Measurements from ENCODE around the gene MST1. TPM values are rescaled to one million over a fixed set of nuclear protein-coding genes. Genes with fewer than 3 reads are reported as not detected.

MST1 gene
- total and polyA plus RNA-seq, 2 experiments from 2014 or later, result 116 to 158 TPM

DNA sequence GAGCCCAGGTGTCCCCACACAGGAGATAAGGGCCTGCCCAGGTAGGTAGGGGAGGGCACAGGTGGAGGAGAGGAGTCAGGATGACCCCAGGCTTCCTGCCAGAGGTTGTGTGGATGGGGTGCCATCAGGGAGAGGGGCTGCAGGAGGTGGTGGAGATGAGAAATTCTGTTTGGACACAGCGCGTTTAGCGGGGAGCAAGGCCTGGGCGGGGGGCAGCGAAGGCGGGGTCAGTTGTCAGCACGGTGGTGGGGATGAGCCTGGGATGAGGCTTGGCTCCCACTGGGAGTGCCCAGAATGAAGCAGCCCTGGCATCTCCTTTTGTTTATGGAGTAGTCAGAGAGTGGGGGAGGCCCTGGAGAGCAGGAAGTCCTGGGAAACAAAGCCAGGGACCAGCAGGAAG lies 14.7 kb upstream of the MST1 start:
- no peaks in the 10 kb centered on the region for H3K36me3 ChIP-seq (replicated peaks; ENCODE audit: insufficient read depth, low read depth)
- WGBS (ENCODE audit: low lambda C conversion rate, missing lambda C conversion rate), result 98% methylated on average over 7 of the region's 7 CpGs
- TF ChIP-seq, protein P1, sequence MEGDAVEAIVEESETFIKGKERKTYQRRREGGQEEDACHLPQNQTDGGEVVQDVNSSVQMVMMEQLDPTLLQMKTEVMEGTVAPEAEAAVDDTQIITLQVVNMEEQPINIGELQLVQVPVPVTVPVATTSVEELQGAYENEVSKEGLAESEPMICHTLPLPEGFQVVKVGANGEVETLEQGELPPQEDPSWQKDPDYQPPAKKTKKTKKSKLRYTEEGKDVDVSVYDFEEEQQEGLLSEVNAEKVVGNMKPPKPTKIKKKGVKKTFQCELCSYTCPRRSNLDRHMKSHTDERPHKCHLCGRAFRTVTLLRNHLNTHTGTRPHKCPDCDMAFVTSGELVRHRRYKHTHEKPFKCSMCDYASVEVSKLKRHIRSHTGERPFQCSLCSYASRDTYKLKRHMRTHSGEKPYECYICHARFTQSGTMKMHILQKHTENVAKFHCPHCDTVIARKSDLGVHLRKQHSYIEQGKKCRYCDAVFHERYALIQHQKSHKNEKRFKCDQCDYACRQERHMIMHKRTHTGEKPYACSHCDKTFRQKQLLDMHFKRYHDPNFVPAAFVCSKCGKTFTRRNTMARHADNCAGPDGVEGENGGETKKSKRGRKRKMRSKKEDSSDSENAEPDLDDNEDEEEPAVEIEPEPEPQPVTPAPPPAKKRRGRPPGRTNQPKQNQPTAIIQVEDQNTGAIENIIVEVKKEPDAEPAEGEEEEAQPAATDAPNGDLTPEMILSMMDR (IDR thresholded peaks at IDR 0.05; ENCODE audit: poor library complexity), result no peak
- no peak for TF ChIP-seq EZH2 (IDR thresholded peaks at IDR 0.05; ENCODE audit: borderline replicate concordance)

DNA sequence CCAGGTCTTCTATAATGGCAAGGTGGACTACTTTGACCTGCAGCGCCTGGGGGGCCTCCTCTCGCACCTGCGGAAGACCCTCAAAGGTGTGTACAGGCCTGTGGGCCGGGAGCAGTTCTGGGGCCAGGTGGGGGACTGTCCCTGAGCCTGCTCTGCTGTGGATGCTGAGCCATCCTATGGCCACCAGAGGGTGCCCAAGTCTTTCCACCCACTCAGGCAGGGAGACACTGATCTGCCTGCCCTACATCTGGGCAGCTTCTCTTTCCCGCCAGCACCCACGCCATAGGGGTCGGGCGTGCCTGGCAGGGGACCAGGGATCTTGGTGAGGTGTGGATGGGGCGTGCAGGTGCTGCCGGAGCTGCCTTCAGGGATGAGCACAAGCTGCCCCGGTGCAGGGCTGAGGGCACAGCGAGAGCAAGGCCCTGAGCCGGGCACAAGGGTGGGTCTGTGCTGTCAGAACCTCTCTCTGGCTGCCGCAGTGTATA lies 14.2 kb upstream of the MST1 start:
- peak; percentile 74 for DNase-seq (ENCODE audit: low spot score)
- Histone ChIP-seq H4K20me1 (ENCODE audit: insufficient read depth, poor library complexity, severe bottlenecking) (no peaks in the 10 kb centered on the region), H3K9me3 (ENCODE audit: low read depth) (no peaks in the 10 kb centered on the region), H2AFZ (no peak overlapping the region), H3K4me2 (no peak overlapping the region), H3K27me3 (no peaks in the 10 kb centered on the region), H3K79me2 (no peaks in the 10 kb centered on the region), H3K4me3 (no peak overlapping the region), H3K9me2 (replicated peaks; ENCODE audit: insufficient read depth) (no peaks in the 10 kb centered on the region), H3K4me1 (ENCODE audit: insufficient read depth) (no peaks in the 10 kb centered on the region), H3K36me3 (replicated peaks; ENCODE audit: insufficient read depth, low read depth) (no peaks in the 10 kb centered on the region), H3K27ac (no peak overlapping the region)
- TF ChIP-seq, protein P1 (IDR thresholded peaks at IDR 0.05; ENCODE audit: poor library complexity), result peak; percentile 67
- TF ChIP-seq EZH2 (IDR thresholded peaks at IDR 0.05; ENCODE audit: borderline replicate concordance) (no peak), EZH2phosphoT487 (IDR thresholded peaks at IDR 0.05; ENCODE audit: low read depth, severe bottlenecking, unreplicated experiment) (no peak)
- WGBS (ENCODE audit: low lambda C conversion rate, missing lambda C conversion rate), result 73% methylated on average over 14 of the region's 14 CpGs

More for the DNA sequence above, 14.7 kb upstream of the MST1 start:
- H3K27ac ChIP-seq, result no peak overlapping the region
- H4K20me1 ChIP-seq (ENCODE audit: insufficient read depth, poor library complexity, severe bottlenecking), result no peaks in the 10 kb centered on the region
- H3K4me2 ChIP-seq, result no peak overlapping the region
- no peak overlapping the region for H2AFZ ChIP-seq
- H3K27me3 ChIP-seq, result no peaks in the 10 kb centered on the region
- H3K9me2 ChIP-seq (replicated peaks; ENCODE audit: insufficient read depth), result no peaks in the 10 kb centered on the region
- H3K4me1 ChIP-seq (ENCODE audit: insufficient read depth), result no peaks in the 10 kb centered on the region
- no peak overlapping the region for H3K4me3 ChIP-seq
- no peak for DNase-seq (ENCODE audit: low spot score)
- H3K9me3 ChIP-seq (ENCODE audit: low read depth), result no peaks in the 10 kb centered on the region
- no peaks in the 10 kb centered on the region for H3K79me2 ChIP-seq

DNA sequence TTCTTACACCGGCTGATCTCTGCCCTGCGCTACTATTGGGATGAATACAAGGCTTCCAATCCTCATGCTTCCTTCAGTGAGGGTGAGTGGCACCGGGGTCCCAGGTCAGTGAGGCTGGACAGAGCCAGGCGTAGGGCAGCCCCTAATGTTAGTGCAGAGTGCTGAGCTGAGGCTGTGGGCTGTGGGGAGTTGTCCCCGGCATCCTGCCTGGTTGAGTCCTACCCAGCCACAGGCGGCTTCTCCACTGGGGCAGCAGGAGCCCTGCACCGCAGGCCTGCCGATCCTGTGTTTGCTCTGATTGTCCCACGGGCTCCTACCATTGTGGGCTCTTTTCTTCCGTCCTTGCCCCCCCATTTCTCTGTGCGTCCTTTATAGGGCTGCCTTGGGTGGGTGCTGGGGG lies 13.4 kb upstream of the MST1 start:
- Histone ChIP-seq H2AFZ (no peak overlapping the region), H4K20me1 (ENCODE audit: insufficient read depth, poor library complexity, severe bottlenecking) (no peaks in the 10 kb centered on the region), H3K79me2 (no peaks in the 10 kb centered on the region), H3K27ac (no peak overlapping the region), H3K4me2 (no peak overlapping the region), H3K9me2 (replicated peaks; ENCODE audit: insufficient read depth) (no peaks in the 10 kb centered on the region), H3K36me3 (replicated peaks; ENCODE audit: insufficient read depth, low read depth) (no peaks in the 10 kb centered on the region), H3K4me3 (no peak overlapping the region), H3K4me1 (ENCODE audit: insufficient read depth) (no peaks in the 10 kb centered on the region), H3K9me3 (ENCODE audit: low read depth) (no peaks in the 10 kb centered on the region), H3K27me3 (no peaks in the 10 kb centered on the region)
- TF ChIP-seq EZH2 (IDR thresholded peaks at IDR 0.05; ENCODE audit: borderline replicate concordance), result no peak
- TF ChIP-seq, protein P1 (IDR thresholded peaks at IDR 0.05; ENCODE audit: poor library complexity), result no peak
- no peak for TF ChIP-seq EZH2phosphoT487 (IDR thresholded peaks at IDR 0.05; ENCODE audit: low read depth, severe bottlenecking, unreplicated experiment)
- WGBS (ENCODE audit: low lambda C conversion rate, missing lambda C conversion rate), result 98% methylated on average over 11 of the region's 11 CpGs
- no peak for DNase-seq (ENCODE audit: low spot score)
